HG02642 (cell line): ENCODE data around the gene SCAANT1.

Experiments
- ATAC-seq: cut with Tn5 transposase; IDR thresholded peaks from one replicate; pipeline ENCODE4 v1.9.1; 2021; ENCODE audit warnings: mild to moderate bottlenecking; ENCODE audit not compliant: unreplicated experiment, poor library complexity

Gene SCAANT1

GRCh38 chr3:63864965-63865327, 47.2 kb downstream of the SCAANT1 start:
- ATAC-seq, result no peak

DNA sequence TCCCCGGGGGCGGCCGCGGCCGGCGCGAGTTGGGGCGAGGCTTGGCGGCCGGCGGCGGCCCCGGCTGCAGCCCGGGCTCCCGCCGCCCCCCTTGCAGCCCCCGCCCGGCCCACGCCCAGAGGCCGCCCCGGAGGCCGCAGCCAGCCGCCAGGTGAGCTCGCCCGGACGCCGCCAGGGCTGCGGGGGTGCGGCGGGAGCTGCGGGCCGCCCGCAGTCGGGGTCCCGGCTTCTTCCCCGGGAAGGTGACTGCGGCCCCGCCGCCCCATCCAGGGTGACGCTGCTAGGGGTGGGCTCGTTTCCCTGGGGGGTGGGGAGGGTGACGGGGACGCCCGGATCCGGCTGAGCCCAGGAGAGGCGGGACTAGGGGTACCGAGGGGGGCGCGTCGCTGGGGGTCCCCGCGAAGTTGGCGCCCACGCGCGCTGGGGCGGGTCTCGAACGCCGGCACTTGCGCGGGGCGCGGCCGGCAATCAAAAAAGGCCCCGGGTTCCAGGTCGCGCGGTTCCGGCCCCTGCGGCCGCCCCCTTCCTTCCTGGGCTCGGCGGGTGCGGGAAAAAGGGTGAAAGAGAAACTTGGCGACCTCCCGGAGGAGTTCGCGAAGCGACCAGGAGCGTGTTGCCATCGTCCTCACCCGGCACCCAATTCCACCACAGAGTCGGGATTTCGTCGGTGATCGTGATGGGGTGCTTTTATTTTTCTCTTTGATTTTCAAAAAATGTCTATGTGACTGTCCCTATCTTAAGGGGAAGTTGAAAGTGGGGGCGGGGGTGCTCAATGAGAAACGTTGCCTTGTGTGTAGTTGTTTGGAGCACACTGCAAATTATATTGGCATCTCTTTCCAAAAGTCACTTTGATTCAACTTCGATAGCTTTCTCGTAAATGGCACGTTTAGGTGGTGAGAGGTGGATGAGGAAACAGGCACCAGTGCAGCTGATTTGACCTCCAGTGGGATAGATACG, 47.9 kb downstream of the SCAANT1 start:
- peak; percentile 62 for ATAC-seq

GRCh38 chr3:63863150-63864007, 48.8 kb downstream of the SCAANT1 start, which contains the start of the genes ATXN7 and THOC7:
ATXN7 (plus strand) TSS chr3:63863867; CDS start chr3:63912599, 48,732 bp downstream.
THOC7 (minus strand) TSS chr3:63863805; CDS start chr3:63863790, 15 bp downstream.
- peak; percentile 78 for ATAC-seq

- ATAC-seq, result no peak
Measured at GRCh38 chr3:63862804-63863149, 49.4 kb downstream of the SCAANT1 start.
